Spleen (tissue), 11 donors: ENCODE measurements around the gene FOXQ1. TPM values are rescaled to one million over a fixed set of nuclear protein-coding genes. Genes with fewer than 3 reads are reported as not detected.

Experiments
- DNase-seq: peaks from one replicate; pipeline ENCODE4 v3.0.0-alpha.2; 2020
- H3K27ac ChIP-seq, 8 donors: fragments of 200-600 bp; sonication (generic) in 7 of 8; 1 replicate in 4 of 8; 2 replicates in 4 of 8; pipeline versions ENCODE4 v1.5.0 to v1.8.0; 2016 to 2021; ENCODE audit warnings: inconsistent platforms in 4 of 8, mild to moderate bottlenecking in 4 of 8, moderate library complexity in 1 of 8
- H3K27me3 ChIP-seq, 7 donors: fragments of 200-600 bp; sonication (generic) in 6 of 7; replicated peaks in 1 of 7; 1 replicate in 4 of 7; 2 replicates in 3 of 7; pipeline versions ENCODE4 v1.5.0 to v1.8.0; 2016 to 2021; ENCODE audit warnings: inconsistent platforms in 3 of 7, mild to moderate bottlenecking in 1 of 7
- H3K36me3 ChIP-seq, 6 donors: fragments of 200-600 bp; sonication (generic) in 5 of 6; 1 replicate in 4 of 6; 2 replicates in 2 of 6; pipeline versions ENCODE4 v1.5.0 to v1.8.0; 2016 to 2021; ENCODE audit warnings: inconsistent platforms in 2 of 6
- H3K4me1 ChIP-seq, 6 donors: fragments of 200-600 bp; sonication (generic) in 5 of 6; 1 replicate in 3 of 6; 2 replicates in 3 of 6; pipeline versions ENCODE4 v1.5.0 to v1.8.0; 2016 to 2021; ENCODE audit warnings: inconsistent platforms in 3 of 6
- H3K4me3 ChIP-seq, 8 donors: fragments of 200-600 bp; sonication (generic) in 7 of 8; 1 replicate in 4 of 8; 2 replicates in 4 of 8; pipeline versions ENCODE4 v1.5.0 to v1.8.0; 2016 to 2021; ENCODE audit warnings: inconsistent platforms in 4 of 8, mild to moderate bottlenecking in 4 of 8, moderate library complexity in 2 of 8
- H3K9me3 ChIP-seq, 8 donors: fragments of 200-600 bp; sonication (generic) in 7 of 8; 1 replicate in 4 of 8; 2 replicates in 4 of 8; pipeline versions ENCODE4 v1.5.0 to v1.8.0; 2016 to 2021; ENCODE audit warnings: inconsistent platforms in 4 of 8
- POLR2A ChIP-seq, 3 donors: fragments of 450-650 bp; IDR thresholded peaks; one replicate each; pipeline ENCODE4 v1.5.1; 2017; ENCODE audit warnings: antibody characterized with exemption in 3 of 3, mild to moderate bottlenecking in 1 of 3
- POLR2AphosphoS5 ChIP-seq, 3 donors: sonication (generic); formaldehyde crosslinking; IDR thresholded peaks; one replicate each; pipeline ENCODE4 v1.5.1; 2017; ENCODE audit warnings: antibody characterized with exemption in 3 of 3
- WGBS, 5 donors: extraction: QIAGEN DNeasy Blood & Tissue Kit in 3 of 5; methylation state at CpG; one replicate each; pipeline versions ENCODE4 v1.1.5 to v1.1.7; 2013 to 2018; 5-methylcytosine and 5-hydroxymethylcytosine counted together
- intact Hi-C: fragments of 100-400 bp; cut with DNase I; formaldehyde crosslinking; loops from one replicate; pipeline ENCODE4 v1.15.0; 2023; ENCODE audit warnings: low total_unique reads
- polyA plus RNA-seq, 3 donors: library from polyadenylated mRNA; stranded (reverse); fragments of 200-250 nt; gene quantifications; one replicate each; pipeline ENCODE4 v1.2.1, GENCODE V29; 2013
- total RNA-seq, 7 donors: library from RNA; depleted of rRNA in 3 of 7; stranded (reverse); fragments of >200 nt in 3 of 7; fragmentation: NEBNext Ultra II Directional in 4 of 7; extraction: Animal tissue kit (Norgen Biotek cat#: 25700) in 4 of 7; gene quantifications; one replicate each; pipeline versions ENCODE4 v1.1.0 to v1.2.1, GENCODE V29; 2016 to 2021
- TF ChIP-seq, protein P1 (sequence below), 11 experiments: fragments of 200-600 bp in 7 of 11; fragments of 450-650 bp in 4 of 11; sonication (generic) in 4 of 11; IDR thresholded peaks in 8 of 11; conservative IDR thresholded peaks in 3 of 11; 1 replicate in 7 of 11; 2 replicates in 4 of 11; pipeline versions ENCODE4 v1.4.0 to v1.8.0; 2016 to 2021; ENCODE audit warnings: antibody characterized with exemption in 11 of 11, inconsistent platforms in 4 of 11, mild to moderate bottlenecking in 1 of 11
- donor health status: healthy with polysubstance abuse.
- donor health status: DM: no; HTN: no; CAD: no; lungs with moderate emphysema.
- donor health status: DM: no; HTN: no; CAD: no.
- donor health status: Bipolar disorder and iron deficiency.
- donor health status: healthy.
- donor health status: DM: no; HTN: no; CAD: no.
- donor health status: DM: yes; HTN: yes; CAD: no.

FOXQ1 gene
- total and polyA plus RNA-seq, 10 donors: 0.10 to 0.33 (median 0.17) TPM; not detected in 4

- TF ChIP-seq, protein P1, sequence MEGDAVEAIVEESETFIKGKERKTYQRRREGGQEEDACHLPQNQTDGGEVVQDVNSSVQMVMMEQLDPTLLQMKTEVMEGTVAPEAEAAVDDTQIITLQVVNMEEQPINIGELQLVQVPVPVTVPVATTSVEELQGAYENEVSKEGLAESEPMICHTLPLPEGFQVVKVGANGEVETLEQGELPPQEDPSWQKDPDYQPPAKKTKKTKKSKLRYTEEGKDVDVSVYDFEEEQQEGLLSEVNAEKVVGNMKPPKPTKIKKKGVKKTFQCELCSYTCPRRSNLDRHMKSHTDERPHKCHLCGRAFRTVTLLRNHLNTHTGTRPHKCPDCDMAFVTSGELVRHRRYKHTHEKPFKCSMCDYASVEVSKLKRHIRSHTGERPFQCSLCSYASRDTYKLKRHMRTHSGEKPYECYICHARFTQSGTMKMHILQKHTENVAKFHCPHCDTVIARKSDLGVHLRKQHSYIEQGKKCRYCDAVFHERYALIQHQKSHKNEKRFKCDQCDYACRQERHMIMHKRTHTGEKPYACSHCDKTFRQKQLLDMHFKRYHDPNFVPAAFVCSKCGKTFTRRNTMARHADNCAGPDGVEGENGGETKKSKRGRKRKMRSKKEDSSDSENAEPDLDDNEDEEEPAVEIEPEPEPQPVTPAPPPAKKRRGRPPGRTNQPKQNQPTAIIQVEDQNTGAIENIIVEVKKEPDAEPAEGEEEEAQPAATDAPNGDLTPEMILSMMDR (IDR thresholded peaks at IDR 0.05 in 8 of 11, conservative IDR thresholded peaks at IDR 0.05 in 3 of 11): no peak
- TF ChIP-seq POLR2A (IDR thresholded peaks at IDR 0.05) (no peak), POLR2AphosphoS5 (IDR thresholded peaks at IDR 0.05) (no peak)
- no peak for DNase-seq
- 68 to 81% (median 75%) methylated on average over 4 of the region's 4 CpGs for WGBS, 5 donors
- Histone ChIP-seq H3K36me3 (no peaks in the 10 kb centered on the region), H3K4me1 (no peaks in the 10 kb centered on the region), H3K4me3 (no peak overlapping the region), H3K27ac (no peak overlapping the region), H3K27me3 (peaks cover 0 to 54% (median 0%) of the 10 kb centered on the region in 7 donors), H3K9me3 (peaks cover 0 to 11% (median 7%) of the 10 kb centered on the region in 8 donors)
- intact Hi-C loops: no loop called here
Measured at GRCh38 chr6:1296542-1296941, 15.4 kb upstream of the FOXQ1 start.

GRCh38 chr6:1297746-1298145, 14.2 kb upstream of the FOXQ1 start:
- Histone ChIP-seq H3K4me1 (no peaks in the 10 kb centered on the region), H3K4me3 (no peak overlapping the region), H3K27me3 (peaks cover 0 to 43% (median 0%) of the 10 kb centered on the region in 7 donors), H3K9me3 (peaks cover 0 to 23% (median 12%) of the 10 kb centered on the region in 8 donors), H3K27ac (no peak overlapping the region), H3K36me3 (no peaks in the 10 kb centered on the region)
- no peak for DNase-seq
- intact Hi-C loops: no loop called here
- 58 to 68% (median 66%) methylated on average over 4 of the region's 4 CpGs for WGBS, 5 donors
- TF ChIP-seq POLR2A (IDR thresholded peaks at IDR 0.05) (no peak), POLR2AphosphoS5 (IDR thresholded peaks at IDR 0.05) (no peak)
- TF ChIP-seq, protein P1 (IDR thresholded peaks at IDR 0.05 in 8 of 11, conservative IDR thresholded peaks at IDR 0.05 in 3 of 11): no peak

DNA sequence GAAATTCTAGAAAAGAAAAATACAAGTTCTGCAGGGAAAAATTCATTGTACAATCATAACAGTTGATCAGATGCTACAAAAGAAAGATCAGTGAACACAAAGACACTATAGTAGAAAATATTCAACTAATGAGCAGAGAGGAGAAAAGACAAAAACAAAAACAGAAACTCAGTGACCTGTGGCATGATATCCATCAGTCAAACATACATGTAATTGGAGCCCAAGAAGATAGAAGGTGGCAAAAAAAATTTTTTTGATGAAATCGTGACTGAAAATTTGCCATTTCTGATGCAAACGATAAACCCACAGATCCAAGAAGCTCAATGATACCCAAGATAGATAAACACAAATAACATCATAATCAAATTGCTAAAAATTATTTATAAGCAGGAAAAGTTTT, 13.1 kb upstream of the FOXQ1 start:
- intact Hi-C loops: no loop called here
- no peak for DNase-seq
- TF ChIP-seq, protein P1 (IDR thresholded peaks at IDR 0.05 in 8 of 11, conservative IDR thresholded peaks at IDR 0.05 in 3 of 11): no peak
- TF ChIP-seq POLR2AphosphoS5 (IDR thresholded peaks at IDR 0.05): no peak
- no peak for TF ChIP-seq POLR2A (IDR thresholded peaks at IDR 0.05)
- no peaks in the 10 kb centered on the region for H3K4me1 ChIP-seq
- 87 to 96% (median 94%) methylated on average over 2 of the region's 2 CpGs for WGBS, 5 donors
- H3K9me3 ChIP-seq: peaks cover 0 to 24% (median 15%) of the 10 kb centered on the region in 8 donors
- H3K27me3 ChIP-seq: peaks cover 0 to 42% (median 0%) of the 10 kb centered on the region in 7 donors
- no peaks in the 10 kb centered on the region for H3K36me3 ChIP-seq
- H3K4me3 ChIP-seq: no peak overlapping the region
- H3K27ac ChIP-seq: no peak overlapping the region

GRCh38 chr6:1306133-1306532, 5.8 kb upstream of the FOXQ1 start:
- intact Hi-C loops: no loop called here

More at GRCh38 chr6:1306133-1306532, 5.8 kb upstream of the FOXQ1 start:
- Histone ChIP-seq H3K27me3 (peaks cover 0 to 47% (median 28%) of the 10 kb centered on the region in 7 donors), H3K36me3 (no peaks in the 10 kb centered on the region), H3K9me3 (peaks cover 0 to 34% (median 22%) of the 10 kb centered on the region in 8 donors), H3K4me1 (peaks cover 4 to 9% (median 7%) of the 10 kb centered on the region in 6 donors), H3K27ac (no peak overlapping the region), H3K4me3 (no peak overlapping the region)
- 85 to 98% (median 91%) methylated on average over 2 of the region's 2 CpGs for WGBS, 5 donors
- TF ChIP-seq POLR2A (IDR thresholded peaks at IDR 0.05) (no peak), POLR2AphosphoS5 (IDR thresholded peaks at IDR 0.05) (no peak)
- TF ChIP-seq, protein P1 (IDR thresholded peaks at IDR 0.05 in 8 of 11, conservative IDR thresholded peaks at IDR 0.05 in 3 of 11): no peak
- no peak for DNase-seq
